GM12878 (cell line): Measurements from ENCODE around the gene KCNE4. TPM values are rescaled to one million over a fixed set of nuclear protein-coding genes. Genes with fewer than 3 reads are reported as not detected.

ENCODE experiments used
- ATF2 ChIP-seq: IDR thresholded peaks from 2 replicates; pipeline ENCODE4 v1.6.1; 2012; ENCODE audit warnings: low read length, inconsistent platforms
- BACH1 ChIP-seq: fragments of 450-650 bp; IDR thresholded peaks from 2 replicates; pipeline ENCODE4 v1.6.1; 2017; ENCODE audit warnings: mild to moderate bottlenecking, borderline replicate concordance
- BCL11A ChIP-seq: IDR thresholded peaks from 2 replicates; pipeline ENCODE4 v1.6.1; 2011; ENCODE audit warnings: low read depth, low read length
- CBX5 ChIP-seq: sonication (generic); IDR thresholded peaks from 2 replicates; pipeline ENCODE4 v1.6.1; 2016; ENCODE audit warnings: low read depth, moderate library complexity, mild to moderate bottlenecking, inconsistent platforms
- E2F8 ChIP-seq: fragments of 450-650 bp; IDR thresholded peaks from 2 replicates; pipeline ENCODE4 v1.6.1; 2018; ENCODE audit warnings: mild to moderate bottlenecking, low read depth, moderate library complexity; ENCODE audit not compliant: partially characterized antibody
- MYC ChIP-seq: IDR thresholded peaks from 2 replicates; pipeline ENCODE4 v1.6.1; 2011; ENCODE audit warnings: mild to moderate bottlenecking, low read length, moderate library complexity, inconsistent platforms; ENCODE audit not compliant: insufficient read depth, insufficient replicate concordance, insufficient read length, severe bottlenecking
- NR2C2 ChIP-seq: IDR thresholded peaks from 2 replicates; pipeline ENCODE4 v1.6.1; 2011; ENCODE audit warnings: borderline replicate concordance, low read depth; ENCODE audit not compliant: control insufficient read depth, insufficient read length
- RAD51 ChIP-seq: fragments of 450-650 bp; IDR thresholded peaks from 2 replicates; pipeline ENCODE4 v1.6.1; 2016; ENCODE audit warnings: moderate library complexity, mild to moderate bottlenecking, inconsistent platforms
- RB1 ChIP-seq: fragments of 450-650 bp; formaldehyde crosslinking; IDR thresholded peaks from 2 replicates; pipeline ENCODE4 v1.6.1; 2017; ENCODE audit warnings: mild to moderate bottlenecking, borderline replicate concordance
- RUNX3 ChIP-seq: IDR thresholded peaks from 2 replicates; pipeline ENCODE4 v1.6.1; 2012; ENCODE audit warnings: low read length, inconsistent platforms
- SKIL ChIP-seq: fragments of 450-650 bp; IDR thresholded peaks from 2 replicates; pipeline ENCODE4 v1.6.1; 2017; ENCODE audit warnings: mild to moderate bottlenecking, low read depth, inconsistent platforms; ENCODE audit not compliant: poor library complexity, severe bottlenecking
- TCF7 ChIP-seq: IDR thresholded peaks from 2 replicates; pipeline ENCODE4 v1.6.1; 2014; ENCODE audit warnings: antibody characterized with exemption, borderline replicate concordance
- ZBTB11 ChIP-seq: fragments of 450-650 bp; formaldehyde crosslinking; IDR thresholded peaks from 2 replicates; pipeline ENCODE4 v1.5.0; 2022; ENCODE audit warnings: mild to moderate bottlenecking, missing genetic modification characterization
- ZBTB33 ChIP-seq: fragments of 450-650 bp; IDR thresholded peaks from 2 replicates; pipeline ENCODE4 v1.6.1; 2017; ENCODE audit warnings: mild to moderate bottlenecking
- polyA plus RNA-seq, 11 experiments: library from polyadenylated mRNA; depleted of rRNA in 4 of 11; unstranded in 6 of 11; stranded (reverse) in 5 of 11; fragments of >200 nt; fragmentation: Nextera tagmentation in 4 of 11; fragmentation: Illumina TruSeq in 1 of 11; extraction: Ambion mirVana in 4 of 11; extraction: Trizol in 1 of 11; gene quantifications; 1 replicate in 1 of 11; 2 replicates in 10 of 11; pipeline versions ENCODE4 v1.2.1 to v1.2.3, GENCODE V29; 2011 to 2016; ENCODE audit warnings: inconsistent platforms in 2 of 11, missing spikeins in 2 of 11, low read depth in 1 of 11
- total RNA-seq, 4 experiments: library from RNA; depleted of rRNA in 3 of 4; stranded (reverse); fragments of >200 nt in 3 of 4; fragmentation: Illumina TruSeq in 1 of 4; extraction: Trizol in 1 of 4; gene quantifications; 2 replicates each; pipeline versions ENCODE4 v1.2.1 to v1.2.3, GENCODE V29; 2013 to 2021

The KCNE4 gene
- total and polyA plus RNA-seq, 10 of the 15 experiments (the other 5 are each of a cell fraction or from before 2014, with no cell fraction given), result 0.30 TPM; not detected in 9

GRCh38 chr2:223076573-223076972 lies 24.6 kb downstream of the KCNE4 start (continued):
- TF ChIP-seq MYC (no peak), BCL11A (no peak), BACH1 (no peak), RUNX3 (no peak), CBX5 (no peak), ZBTB33 (no peak), RB1 (no peak), TCF7 (no peak), SKIL (no peak), NR2C2 (no peak), ZBTB11 (no peak), E2F8 (no peak), RAD51 (no peak), ATF2 (no peak)
